Smooth muscle cell (in vitro differentiated cells): Measurements from ENCODE around the gene PRPH. TPM values are rescaled to one million over a fixed set of nuclear protein-coding genes. Genes with fewer than 3 reads are reported as not detected.

Source experiments
- DNase-seq: peaks from one replicate; lab custom pipeline; 2025; ENCODE audit not compliant: unreplicated experiment; lab: John Stamatoyannopoulos, UW
- H2AFZ ChIP-seq: fragments of 200-600 bp; sonication (generic); 2 replicates; pipeline ENCODE4 v1.6.0; 2016; ENCODE audit warnings: antibody characterized with exemption, low read depth, mild to moderate bottlenecking
- H3F3A ChIP-seq: fragments of 200-600 bp; sonication (generic); 2 replicates; pipeline ENCODE4 v1.6.0; 2017; ENCODE audit warnings: antibody characterized with exemption, low read depth
- H3K27ac ChIP-seq: fragments of 200-600 bp; sonication (generic); 2 replicates; pipeline ENCODE4 v1.5.1; 2016; ENCODE audit warnings: low read depth, mild to moderate bottlenecking
- H3K27me3 ChIP-seq: fragments of 200-600 bp; sonication (generic); 2 replicates; pipeline ENCODE4 v1.6.1; 2016; ENCODE audit warnings: low read depth, mild to moderate bottlenecking
- H3K36me3 ChIP-seq: fragments of 200-600 bp; sonication (generic); 2 replicates; pipeline ENCODE4 v1.5.1; 2016; ENCODE audit warnings: low read depth
- H3K4me1 ChIP-seq: fragments of 200-600 bp; sonication (generic); 2 replicates; pipeline ENCODE4 v1.5.1; 2016; ENCODE audit warnings: low read depth
- H3K4me2 ChIP-seq: fragments of 200-600 bp; sonication (generic); 2 replicates; pipeline ENCODE4 v1.6.0; 2016; ENCODE audit warnings: mild to moderate bottlenecking
- H3K4me3 ChIP-seq: fragments of 200-600 bp; sonication (generic); 2 replicates; pipeline ENCODE4 v1.5.1; 2016; ENCODE audit warnings: mild to moderate bottlenecking
- H3K79me2 ChIP-seq: fragments of 200-600 bp; sonication (generic); 2 replicates; pipeline ENCODE4 v1.6.0; 2016; ENCODE audit warnings: low read depth, mild to moderate bottlenecking
- H3K9ac ChIP-seq: fragments of 200-600 bp; sonication (generic); 2 replicates; pipeline ENCODE4 v1.6.0; 2016; ENCODE audit warnings: low read depth
- H3K9me3 ChIP-seq: fragments of 200-600 bp; sonication (generic); replicated peaks from 2 replicates; pipeline ENCODE4 v1.5.1; 2016; ENCODE audit warnings: low read depth
- H4K20me1 ChIP-seq: fragments of 200-600 bp; sonication (generic); 2 replicates; pipeline ENCODE4 v1.6.0; 2016; ENCODE audit warnings: low read depth
- CTCF ChIP-seq: fragments of 200-600 bp; sonication (generic); IDR thresholded peaks from 2 replicates; pipeline ENCODE4 v1.5.1; 2017; ENCODE audit warnings: borderline replicate concordance, mild to moderate bottlenecking, antibody characterized with exemption; ENCODE audit not compliant: insufficient read depth, poor library complexity, severe bottlenecking
- WGBS: methylation state at CpG from one replicate; pipeline ENCODE4 v1.1.7; 2016; ENCODE audit warnings: low lambda C conversion rate; 5-methylcytosine and 5-hydroxymethylcytosine counted together
- polyA plus RNA-seq: library from polyadenylated mRNA; unstranded; fragments of >200 nt; fragmentation: Nextera tagmentation; extraction: Ambion mirVana; gene quantifications from 2 replicates; pipeline ENCODE4 v1.2.1, GENCODE V29; 2016
- total RNA-seq: library from RNA; depleted of rRNA; stranded (reverse); fragments of >200 nt; gene quantifications from 2 replicates; pipeline ENCODE4 v1.2.3, GENCODE V29; 2014

The PRPH gene
- total and polyA plus RNA-seq, 2 experiments from 2014 or later: not detected

- Histone ChIP-seq H3K27ac (no peak overlapping the region), H3K9ac (no peak overlapping the region), H3K9me3 (no peaks in the 10 kb centered on the region), H3K4me1 (peaks cover 29% of the 10 kb centered on the region), H3K36me3 (no peaks in the 10 kb centered on the region), H3K4me2 (no peak overlapping the region), H3K79me2 (no peaks in the 10 kb centered on the region), H3F3A (no peaks in the 10 kb centered on the region), H4K20me1 (no peaks in the 10 kb centered on the region), H2AFZ (no peak overlapping the region), H3K27me3 (peaks cover 100% of the 10 kb centered on the region), H3K4me3 (no peak overlapping the region)
- DNase-seq: no peak
- TF ChIP-seq CTCF: peak; percentile 2
- 23% methylated on average over 14 of the region's 14 CpGs for WGBS
Observed at GRCh38 chr12:49340971-49341776, 46.2 kb downstream of the PRPH start.

- Histone ChIP-seq H3K4me3 (peak overlapping the region; percentile 48), H2AFZ (no peak overlapping the region), H3F3A (no peaks in the 10 kb centered on the region), H3K9me3 (no peaks in the 10 kb centered on the region), H3K9ac (no peak overlapping the region), H3K4me1 (peaks cover 34% of the 10 kb centered on the region), H3K4me2 (peak overlapping the region; percentile 89), H4K20me1 (no peaks in the 10 kb centered on the region), H3K27me3 (peaks cover 100% of the 10 kb centered on the region), H3K27ac (no peak overlapping the region), H3K79me2 (no peaks in the 10 kb centered on the region), H3K36me3 (no peaks in the 10 kb centered on the region)
- WGBS: 8% methylated on average over 21 of the region's 21 CpGs
- TF ChIP-seq CTCF: no peak
- no peak for DNase-seq
Observed at GRCh38 chr12:49341777-49342065, 46.8 kb downstream of the PRPH start.

GRCh38 chr12:49342066-49342913 lies 47.3 kb downstream of the PRPH start:
- H3K27me3 ChIP-seq: peaks cover 100% of the 10 kb centered on the region
- H3K27ac ChIP-seq: no peak overlapping the region
- H3K4me3 ChIP-seq: peak overlapping the region; percentile 48
- no peaks in the 10 kb centered on the region for H3K9me3 ChIP-seq
- H2AFZ ChIP-seq: peak overlapping the region; percentile 58
- H3K36me3 ChIP-seq: no peaks in the 10 kb centered on the region
- no peaks in the 10 kb centered on the region for H4K20me1 ChIP-seq
- no peaks in the 10 kb centered on the region for H3K79me2 ChIP-seq
- 1% methylated on average over 49 of the region's 58 CpGs for WGBS
- DNase-seq: peak; percentile 22
- no peak overlapping the region for H3K9ac ChIP-seq
- H3K4me1 ChIP-seq: peaks cover 40% of the 10 kb centered on the region
- no peaks in the 10 kb centered on the region for H3F3A ChIP-seq
- TF ChIP-seq CTCF: peak; percentile 75
- peak overlapping the region; percentile 89 for H3K4me2 ChIP-seq
